ENCODE measurements around the gene C16orf87.

DNA sequence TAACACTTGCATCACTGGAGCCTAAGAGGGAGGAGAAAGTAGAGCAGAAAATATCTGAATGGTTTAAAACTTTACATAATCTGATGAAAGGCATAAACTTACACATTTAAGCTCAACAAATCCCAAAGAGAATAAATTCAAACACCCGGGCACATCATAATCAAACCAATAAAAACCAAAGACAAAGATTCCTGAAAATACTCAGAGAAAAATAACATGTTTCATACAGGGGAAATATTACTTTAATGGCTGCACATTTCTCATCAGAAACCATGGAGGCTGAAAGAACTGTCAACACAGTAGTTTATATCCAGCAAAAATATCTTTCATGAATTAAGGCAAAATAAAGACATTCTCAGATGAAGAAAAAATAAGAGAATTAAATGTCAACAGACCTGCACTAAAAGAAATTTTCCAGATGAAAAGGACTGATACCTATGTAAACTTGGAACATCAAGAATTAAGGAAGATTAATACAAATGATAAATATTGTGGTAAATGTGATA lies 34.2 kb downstream of the C16orf87 start:
- no peak for TF ChIP-seq EZH2 (IDR thresholded peaks at IDR 0.05; ENCODE audit: insufficient read depth, poor library complexity, severe bottlenecking)
- no peak for TF ChIP-seq EZH2phosphoT487 (IDR thresholded peaks at IDR 0.05; ENCODE audit: insufficient read depth, low read depth)

All from GM23248 (cell line).